Stimulated activated CD8-positive, alpha-beta memory T cell treated with anti-CD3 and anti-CD28 coated beads, Interleukin-15, amount 100 ng/mL, for 1 hour (primary cell): ENCODE results near the gene NTM.

Source experiments
- DNase-seq: peaks from one replicate; pipeline ENCODE4 v3.0.0-alpha.2; 2020; ENCODE audit warnings: low read depth

Gene NTM

GRCh38 chr11:131549770-131550169, 179.4 kb downstream of the NTM start:
- DNase-seq, result no peak

DNA sequence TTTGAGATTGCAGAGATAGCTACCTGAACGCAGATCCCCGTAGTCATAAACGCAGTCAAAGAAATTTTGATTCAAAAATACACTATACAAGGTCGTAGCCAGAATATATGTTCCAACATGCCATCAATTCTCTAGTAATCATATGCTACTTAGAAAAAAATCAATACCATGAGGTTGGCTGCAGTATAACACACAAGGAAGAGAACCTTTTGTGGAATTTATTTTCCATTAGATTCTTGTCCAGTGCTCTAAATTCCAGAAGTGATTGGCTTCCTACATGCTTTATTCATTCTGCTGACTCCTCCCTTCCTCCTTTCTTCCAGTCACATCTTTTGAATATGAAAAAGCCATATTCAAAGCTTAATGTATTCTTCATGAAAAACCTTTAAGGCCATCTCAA, 189.9 kb downstream of the NTM start:
- no peak for DNase-seq

GRCh38 chr11:131561501-131561900, 191.1 kb downstream of the NTM start:
- no peak for DNase-seq

DNA sequence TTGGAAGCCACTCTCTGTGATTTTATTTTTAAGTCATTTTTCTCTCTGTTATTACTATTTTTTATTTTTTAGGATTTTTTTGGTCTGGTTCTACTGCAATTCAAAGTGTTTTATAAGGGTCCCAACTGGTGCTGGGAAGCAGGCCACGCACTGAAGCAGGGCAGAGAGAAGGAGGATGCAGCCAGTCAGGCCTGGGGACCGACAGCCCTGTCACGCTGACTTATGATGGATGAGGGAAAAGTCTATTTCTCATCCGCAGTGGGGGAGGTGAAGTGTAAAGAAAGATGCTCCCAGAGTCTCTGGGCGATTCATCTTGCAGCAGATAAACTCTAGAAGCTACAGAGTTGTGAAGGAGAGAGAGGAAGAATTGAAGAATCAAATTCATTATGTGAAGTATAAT, 191.6 kb downstream of the NTM start:
- no peak for DNase-seq

GRCh38 chr11:131568318-131568717, 197.9 kb downstream of the NTM start:
- no peak for DNase-seq

DNA sequence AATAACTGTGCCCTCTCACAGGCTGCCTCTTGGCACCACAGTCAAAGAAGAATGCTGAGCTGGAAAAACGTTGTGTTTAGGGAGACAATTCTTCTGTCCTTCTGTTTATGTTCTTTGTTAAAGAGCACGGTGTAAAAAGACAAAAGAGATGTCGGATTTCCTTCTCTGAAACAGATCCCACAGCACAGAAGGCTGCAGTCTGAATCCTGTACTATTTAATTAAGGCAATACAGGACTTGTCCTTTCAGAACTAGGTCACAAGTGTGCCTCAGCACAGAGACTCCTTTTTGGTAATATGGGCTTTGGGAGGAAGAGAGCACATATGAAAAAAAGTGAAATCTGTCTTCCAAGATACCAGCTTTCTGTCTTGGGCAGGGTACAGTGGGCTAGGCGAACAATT, 201.2 kb downstream of the NTM start:
- no peak for DNase-seq

DNA sequence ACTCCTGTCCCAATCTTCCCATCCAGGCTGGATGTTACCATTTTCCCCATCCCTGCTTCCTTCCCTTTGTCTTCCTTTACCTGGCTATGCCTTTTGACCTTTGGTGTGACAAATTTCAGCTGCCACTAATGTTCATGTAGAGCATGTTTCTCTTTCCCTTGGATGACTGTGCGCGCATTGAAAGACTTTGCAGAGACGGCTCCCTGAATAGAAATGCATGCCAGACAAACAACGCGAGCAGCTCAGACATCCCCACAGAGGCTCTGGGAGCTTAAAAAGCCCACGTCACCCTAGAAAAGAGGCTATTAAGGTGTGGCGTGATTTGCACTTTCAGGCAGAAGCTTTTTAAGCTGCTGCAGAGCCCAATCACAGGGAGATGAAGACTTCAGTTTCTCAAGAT, 202.0 kb downstream of the NTM start:
- no peak for DNase-seq

GRCh38 chr11:131579932-131580387, 209.5 kb downstream of the NTM start:
- no peak for DNase-seq

- no peak for DNase-seq
Measured at GRCh38 chr11:131580476-131580875, 210.1 kb downstream of the NTM start.

DNA sequence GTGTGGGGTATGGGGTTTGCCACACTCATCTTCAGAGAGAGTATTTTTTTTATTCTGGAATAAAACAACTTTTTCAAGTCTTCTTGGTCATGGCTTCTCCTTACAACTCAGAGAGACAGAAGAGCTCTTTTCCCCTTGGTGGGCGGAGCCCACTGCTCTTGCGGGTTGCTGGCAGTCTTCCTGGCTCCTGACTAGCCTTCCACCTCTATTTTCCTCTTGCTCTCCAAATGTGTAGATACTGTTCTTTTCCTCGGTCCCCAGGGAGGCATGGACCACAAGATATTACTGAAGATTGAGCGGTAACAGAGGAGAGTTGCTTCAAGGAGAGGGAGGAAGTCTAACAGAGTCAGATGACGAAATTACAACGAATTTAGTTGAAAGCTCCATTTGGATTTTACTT, 210.6 kb downstream of the NTM start:
- no peak for DNase-seq

DNA sequence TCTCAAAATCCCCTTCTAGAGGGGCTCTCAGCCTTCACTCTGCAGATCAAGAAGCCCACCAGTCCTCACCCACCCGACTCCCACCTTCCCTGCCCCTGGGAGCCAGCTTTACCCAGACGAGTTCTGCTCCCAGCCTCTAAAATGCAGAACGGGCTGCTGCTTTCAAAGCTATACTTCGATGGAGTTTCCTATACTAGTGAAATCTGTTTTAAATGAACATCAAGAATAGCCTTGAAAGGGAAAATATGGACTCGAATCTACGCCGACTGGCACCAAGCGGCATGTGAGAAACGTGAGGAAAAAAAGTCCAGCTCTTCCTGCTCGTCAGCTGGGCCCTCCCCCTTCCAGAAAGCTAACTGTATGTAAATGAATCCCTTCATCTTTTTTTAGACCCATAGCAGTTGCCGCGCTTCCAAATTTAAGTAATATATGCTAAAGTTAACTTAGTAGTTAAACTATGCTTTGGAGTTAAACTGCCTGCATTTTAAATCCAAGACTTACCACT, 211.7 kb downstream of the NTM start:
- DNase-seq, result no peak

DNA sequence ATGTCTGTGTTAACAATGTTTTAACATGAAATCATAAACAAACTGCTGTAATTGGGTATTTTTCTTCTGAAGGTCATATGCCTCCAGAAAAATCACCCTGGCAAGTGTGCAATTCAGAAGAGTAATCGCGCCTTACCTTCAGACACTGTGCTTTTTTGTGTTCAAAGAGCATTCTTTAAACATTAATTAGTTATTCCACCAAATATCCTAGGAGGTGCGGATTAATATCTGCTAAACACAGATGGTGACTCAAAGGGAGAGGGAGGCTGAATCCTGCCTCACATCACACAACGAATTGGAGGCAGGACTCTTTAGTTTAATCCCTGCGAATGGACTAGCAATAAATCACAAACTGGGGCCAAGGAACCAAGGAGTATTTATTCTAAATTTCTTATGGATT, 213.0 kb downstream of the NTM start:
- DNase-seq, result no peak

DNA sequence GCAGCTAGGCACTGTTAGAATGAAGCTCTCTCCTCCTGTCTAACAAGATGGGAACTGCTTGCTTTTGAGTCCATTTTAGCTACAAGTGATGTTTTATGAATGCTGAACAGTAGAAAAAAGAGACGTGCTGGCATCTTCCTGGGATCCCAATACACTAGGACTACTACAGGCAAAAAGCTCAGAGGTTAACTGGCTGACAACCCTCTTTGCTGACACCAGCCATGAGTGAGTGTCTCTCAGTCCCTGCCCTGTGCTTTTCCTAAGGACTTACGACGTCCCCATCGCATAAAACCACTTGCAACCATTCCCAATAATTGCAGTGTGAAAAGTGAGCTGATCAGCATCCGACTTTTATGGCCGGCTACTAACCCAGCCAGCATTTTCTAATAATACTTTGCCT, 213.5 kb downstream of the NTM start:
- DNase-seq, result no peak

DNA sequence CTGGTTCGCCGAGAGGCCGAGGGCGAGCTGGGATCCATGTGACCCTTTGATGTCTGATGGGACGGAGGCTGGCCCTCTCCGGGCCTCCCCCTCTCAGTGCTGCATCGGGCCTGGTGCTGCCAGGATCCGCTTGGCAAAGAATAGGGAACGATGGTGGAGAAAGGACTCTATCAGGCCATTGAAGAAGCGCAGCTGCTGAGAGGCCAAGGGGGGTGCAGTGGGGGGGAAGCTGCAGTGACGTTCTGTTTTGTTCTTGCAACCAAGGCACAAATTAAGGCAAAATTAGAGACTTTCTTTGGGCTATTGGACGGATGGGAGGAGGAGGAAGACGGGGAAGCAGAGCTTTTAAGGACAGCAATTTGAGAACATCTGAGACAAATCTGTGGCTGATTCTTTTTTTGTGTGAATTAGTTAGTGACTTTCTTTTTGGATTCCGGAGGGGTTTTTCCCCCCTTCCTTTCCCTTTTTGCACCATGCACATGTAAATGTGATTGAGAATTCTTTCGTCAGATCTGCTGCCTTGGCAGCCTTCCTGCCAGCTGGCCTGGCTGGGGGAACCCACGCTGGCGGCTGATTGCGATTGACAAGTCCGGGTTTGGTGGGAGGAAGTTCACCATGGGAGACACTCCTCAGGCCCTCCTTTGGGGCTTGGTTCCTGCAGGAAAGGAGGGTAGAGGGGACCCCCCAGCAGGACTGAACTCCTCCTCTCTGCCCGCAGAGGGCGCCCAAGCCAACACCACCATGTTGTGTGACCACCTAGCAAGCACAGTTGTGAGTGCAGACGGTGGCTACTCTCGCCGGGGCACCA, 214.6 kb downstream of the NTM start:
- no peak for DNase-seq

DNA sequence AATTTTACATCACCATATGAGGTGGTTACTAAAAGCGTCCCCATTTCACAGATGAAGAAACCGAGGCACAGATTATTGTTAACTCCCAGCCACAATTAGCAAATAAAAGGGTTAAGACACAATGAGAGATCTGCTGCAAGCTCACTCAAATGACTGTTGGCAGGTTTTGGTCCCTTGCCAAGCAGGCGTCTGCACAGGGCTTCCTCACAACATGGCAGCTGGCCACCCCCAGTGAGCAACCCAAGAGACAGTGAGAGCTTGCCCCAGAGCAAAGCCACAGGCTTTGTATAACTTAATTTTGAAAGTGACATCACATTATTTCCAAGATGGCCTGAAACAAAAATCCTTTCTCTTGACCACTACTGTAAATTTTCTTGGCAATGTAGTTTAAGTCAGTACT, 217.6 kb downstream of the NTM start:
- DNase-seq, result no peak

DNA sequence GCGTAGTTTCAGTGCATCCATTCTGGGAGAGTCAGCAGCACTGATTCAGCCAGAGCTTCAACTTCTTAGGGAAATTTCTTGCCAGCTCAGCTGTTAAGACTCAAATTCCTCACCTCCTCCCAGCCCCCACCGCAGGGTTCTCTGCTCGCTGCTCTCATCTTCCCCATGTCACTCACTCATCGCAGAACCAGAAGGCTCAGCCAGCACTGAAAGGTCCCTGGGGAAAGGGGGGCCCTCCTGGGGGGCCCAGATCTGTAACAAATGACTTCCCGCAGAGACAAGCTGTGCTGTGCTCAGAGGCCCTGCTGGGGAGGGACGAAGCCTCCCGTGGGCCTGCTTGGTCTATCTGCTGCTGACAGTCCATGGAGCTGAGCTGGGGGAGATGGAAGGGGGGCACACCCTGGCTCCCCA, 220.6 kb downstream of the NTM start:
- DNase-seq, result no peak

DNA sequence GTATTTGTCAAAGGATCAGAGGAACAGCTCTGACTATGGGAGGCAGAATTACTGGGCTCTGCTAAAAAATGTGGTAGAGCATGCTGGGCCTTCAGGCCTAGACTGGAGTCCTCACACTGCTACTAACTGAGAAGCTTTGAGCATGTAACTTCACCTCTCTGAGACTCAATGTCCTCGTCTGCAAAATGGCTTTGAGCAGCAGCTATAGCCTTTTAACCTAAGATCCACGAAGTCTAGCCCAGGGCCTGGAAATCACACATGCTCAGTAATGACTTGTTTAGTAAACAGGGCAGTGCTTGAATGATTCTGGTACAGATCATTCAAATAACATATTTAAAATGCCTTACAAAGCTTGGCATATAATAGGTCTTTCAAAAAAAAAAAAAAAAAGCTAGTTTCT, 221.7 kb downstream of the NTM start:
- no peak for DNase-seq

DNA sequence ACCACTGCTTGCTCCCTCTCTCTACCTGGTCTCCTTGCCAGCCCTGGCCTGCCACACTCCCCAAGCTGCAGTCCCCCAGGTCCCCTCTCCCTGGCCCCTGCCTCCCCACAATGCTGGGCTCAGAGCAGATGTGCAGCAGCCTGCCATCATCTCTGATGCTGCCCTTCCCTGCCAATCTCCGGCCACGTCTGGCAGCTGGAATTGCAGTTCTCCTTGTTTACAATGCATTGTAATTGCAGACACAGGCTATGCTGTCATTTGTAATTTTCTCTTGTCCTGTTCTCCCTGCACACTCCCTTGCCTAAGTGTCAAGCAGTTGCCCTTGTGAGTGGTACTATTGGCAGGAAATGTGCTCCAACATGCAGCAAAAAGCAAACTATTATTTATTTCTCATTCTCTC, 222.3 kb downstream of the NTM start:
- no peak for DNase-seq

DNA sequence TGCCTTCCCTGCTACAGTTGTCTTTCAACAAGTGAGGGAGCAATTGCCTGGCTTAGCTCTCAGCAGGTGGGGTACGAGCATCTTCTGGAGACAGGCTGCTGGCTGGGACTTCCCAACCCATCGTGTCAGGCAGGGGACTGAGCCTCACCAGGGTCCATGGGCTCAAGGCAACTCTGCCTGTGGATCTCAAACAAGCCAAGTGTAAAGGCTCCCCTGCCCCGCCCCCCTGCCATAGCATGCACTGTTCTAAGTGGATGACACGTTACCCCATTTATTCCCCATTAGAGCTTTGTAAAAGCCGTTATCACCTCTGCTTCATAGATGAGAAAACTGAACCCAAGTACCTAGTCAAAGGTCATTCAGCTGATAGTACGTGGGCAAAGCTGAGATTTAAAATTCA, 222.9 kb downstream of the NTM start:
- DNase-seq, result no peak

DNA sequence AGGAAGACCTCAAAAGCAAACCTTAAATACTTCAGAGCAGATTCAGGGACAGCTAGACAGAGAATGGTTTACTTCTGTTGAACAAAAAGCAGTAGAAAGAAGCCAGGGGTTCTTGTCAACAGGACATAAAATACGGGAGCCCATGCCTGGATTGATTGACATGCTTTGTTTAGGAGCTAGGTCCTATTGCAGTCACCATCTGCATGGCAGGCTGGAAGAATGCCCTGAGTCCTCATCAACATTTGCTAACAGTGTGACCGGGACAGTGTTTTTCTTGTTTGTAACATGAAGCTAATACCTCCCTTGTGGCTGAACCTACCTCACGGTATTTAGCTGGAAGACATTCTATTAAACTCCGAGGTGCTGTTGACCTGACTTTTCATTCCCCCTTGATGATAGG, 225.4 kb downstream of the NTM start:
- no peak for DNase-seq

DNA sequence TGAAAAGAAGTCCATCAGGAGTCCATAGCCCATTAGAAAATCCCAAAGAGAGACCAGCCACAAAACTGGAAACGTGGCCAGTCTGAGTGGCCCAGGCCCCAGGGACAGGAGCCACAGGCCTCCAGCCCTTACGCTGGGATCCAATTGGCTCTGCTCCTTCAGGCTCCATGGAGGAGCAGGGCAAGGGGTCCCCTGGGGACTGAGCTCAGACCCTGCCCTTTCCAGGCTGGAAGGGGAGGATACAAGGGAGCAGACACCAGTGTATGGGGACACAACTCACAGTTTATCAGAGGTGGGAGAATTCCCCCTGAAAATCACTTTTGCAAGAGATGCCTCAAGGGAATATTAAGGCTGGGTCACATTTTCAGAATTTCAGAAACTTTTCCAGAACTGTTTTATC, 227.5 kb downstream of the NTM start:
- no peak for DNase-seq

GRCh38 chr11:131598305-131598704, 227.9 kb downstream of the NTM start:
- no peak for DNase-seq

- no peak for DNase-seq
Measured at GRCh38 chr11:131599285-131599684, 228.9 kb downstream of the NTM start.

- DNase-seq, result no peak
Measured at GRCh38 chr11:131600628-131601027, 230.2 kb downstream of the NTM start.
